ENCODE data around the gene ASIC4. TPM values are rescaled to one million over a fixed set of nuclear protein-coding genes. Genes with fewer than 3 reads are reported as not detected.

The ASIC4 gene
- total and polyA plus RNA-seq, 9 of the 15 experiments (the other 6 are each of a cell fraction or from before 2014, with no cell fraction given) = 0.07 to 19.2 (median 4.8) TPM

- peak in 1 of 2 experiments; percentile 35 for TF ChIP-seq AFF1 (IDR thresholded peaks at IDR 0.05; ENCODE audit: low read depth in 1 of 2, partially characterized antibody in 2 of 2)
- TF ChIP-seq CTBP1 (IDR thresholded peaks at IDR 0.05; ENCODE audit: borderline replicate concordance) = peak; percentile 67
- TF ChIP-seq ZNF12 (CRISPR knock-in tag; IDR thresholded peaks at IDR 0.05) = no peak
- TF ChIP-seq SFPQ (IDR thresholded peaks at IDR 0.05; ENCODE audit: low read depth, low read length) = no peak
- TF ChIP-seq E4F1 (CRISPR knock-in tag; IDR thresholded peaks at IDR 0.05; ENCODE audit: borderline replicate concordance) = no peak
- TF ChIP-seq EHMT2 (IDR thresholded peaks at IDR 0.05) = no peak
- no peak for TF ChIP-seq ZNF395 (CRISPR knock-in tag; IDR thresholded peaks at IDR 0.05)
- no peak for TF ChIP-seq ZNF274 (IDR thresholded peaks at IDR 0.05; ENCODE audit: borderline replicate concordance, low read depth, low read length)
- peak; percentile 41 for TF ChIP-seq MTA2 (IDR thresholded peaks at IDR 0.05; ENCODE audit: low read depth)
- no peak for TF ChIP-seq EGR1 (conservative IDR thresholded peaks at IDR 0.05)
- TF ChIP-seq E2F8 (IDR thresholded peaks at IDR 0.05; ENCODE audit: low read depth, partially characterized antibody) = peak; percentile 36
- peak; percentile 82 for TF ChIP-seq MEIS2 (IDR thresholded peaks at IDR 0.05; ENCODE audit: partially characterized antibody)
Measured at GRCh38 chr2:219521066-219521880, 7.0 kb downstream of the ASIC4 start (continued).

Measured in K562 (cell line).